Esophagus (tissue), 2 donors: ENCODE measurements around the gene RAB35. TPM values are rescaled to one million over a fixed set of nuclear protein-coding genes. Genes with fewer than 3 reads are reported as not detected.

Source experiments
- H3K27ac ChIP-seq, 2 donors: one replicate each; pipeline ENCODE4 v1.5.1; 2013; ENCODE audit warnings: low read depth in 2 of 2, mild to moderate bottlenecking in 2 of 2, inconsistent platforms in 1 of 2, low read length in 1 of 2, moderate library complexity in 1 of 2
- H3K27me3 ChIP-seq, 2 donors: one replicate each; pipeline ENCODE4 v1.6.1; 2013; ENCODE audit warnings: low read length in 2 of 2, control low read depth in 1 of 2, mild to moderate bottlenecking in 1 of 2; ENCODE audit not compliant: insufficient read depth in 2 of 2, control insufficient read depth in 1 of 2
- H3K36me3 ChIP-seq, 2 donors: one replicate each; pipeline ENCODE4 v1.6.1; 2013; ENCODE audit warnings: low read length in 1 of 2; ENCODE audit not compliant: control insufficient read depth in 2 of 2, insufficient read depth in 2 of 2
- H3K4me1 ChIP-seq, 2 donors: one replicate each; pipeline ENCODE4 v1.6.1; 2013; ENCODE audit warnings: low read length in 1 of 2; ENCODE audit not compliant: control insufficient read depth in 2 of 2, insufficient read depth in 2 of 2
- H3K4me3 ChIP-seq, 2 donors: one replicate each; pipeline ENCODE4 v1.5.1; 2013; ENCODE audit warnings: low read length in 2 of 2, mild to moderate bottlenecking in 2 of 2, low read depth in 1 of 2, moderate library complexity in 1 of 2
- H3K9me3 ChIP-seq, 2 donors: one replicate each; pipeline ENCODE4 v1.6.1; 2013; ENCODE audit warnings: mild to moderate bottlenecking in 2 of 2, low read depth in 1 of 2, low read length in 1 of 2, moderate library complexity in 1 of 2; ENCODE audit not compliant: control insufficient read depth in 2 of 2, insufficient read depth in 1 of 2
- WGBS, 2 donors: extraction: QIAGEN DNeasy Blood & Tissue Kit; methylation state at CpG; one replicate each; pipeline ENCODE4 v1.1.7; 2013; 5-methylcytosine and 5-hydroxymethylcytosine counted together
- polyA plus RNA-seq, 2 donors: library from polyadenylated mRNA; stranded (reverse); fragments of 200-250 nt; gene quantifications; one replicate each; pipeline ENCODE4 v1.2.3, GENCODE V29; 2013
- donor health status: healthy with polysubstance abuse.
- donor health status: Bipolar disorder and iron deficiency.

The RAB35 gene
- polyA plus RNA-seq, 2 donors: 33.5 to 34.3 TPM

- Histone ChIP-seq H3K36me3 (peaks cover 0 to 3% of the 10 kb centered on the region in 2 donors), H3K27ac (peak overlapping the region; percentile 86 to 94), H3K4me3 (no peak overlapping the region), H3K27me3 (no peaks in the 10 kb centered on the region), H3K4me1 (peaks cover 0 to 17% of the 10 kb centered on the region in 2 donors), H3K9me3 (no peaks in the 10 kb centered on the region)
- WGBS, 2 donors: 50 to 51% methylated on average over 9 of the region's 9 CpGs
Observed at GRCh38 chr12:120079411-120080400, 36.8 kb downstream of the RAB35 start.

- Histone ChIP-seq H3K27ac (peak overlapping the region; percentile 86 to 93), H3K36me3 (peaks cover 0 to 7% of the 10 kb centered on the region in 2 donors), H3K4me1 (peaks cover 0 to 17% of the 10 kb centered on the region in 2 donors), H3K4me3 (no peak overlapping the region), H3K9me3 (no peaks in the 10 kb centered on the region), H3K27me3 (no peaks in the 10 kb centered on the region)
- WGBS, 2 donors: 52 to 74% methylated on average over 5 of the region's 5 CpGs
Observed at GRCh38 chr12:120078868-120079267, 37.7 kb downstream of the RAB35 start.

- H3K9me3 ChIP-seq: no peaks in the 10 kb centered on the region
- peaks cover 0 to 10% of the 10 kb centered on the region in 2 donors for H3K36me3 ChIP-seq
- H3K4me3 ChIP-seq: no peak overlapping the region
- WGBS, 2 donors: 92 to 95% methylated on average over 6 of the region's 6 CpGs
- H3K27ac ChIP-seq: no peak overlapping the region
- H3K4me1 ChIP-seq: peaks cover 0 to 20% of the 10 kb centered on the region in 2 donors
- no peaks in the 10 kb centered on the region for H3K27me3 ChIP-seq
Observed at GRCh38 chr12:120077260-120077659, 39.3 kb downstream of the RAB35 start.

- H3K4me1 ChIP-seq: peaks cover 0 to 22% of the 10 kb centered on the region in 2 donors
- WGBS, 2 donors: 96 to 98% methylated on average over 6 of the region's 6 CpGs
Observed at GRCh38 chr12:120076651-120077050, 39.9 kb downstream of the RAB35 start.

GRCh38 chr12:120075034-120075616 lies 41.4 kb downstream of the RAB35 start:
- H3K27ac ChIP-seq: no peak overlapping the region
- peaks cover 0 to 19% of the 10 kb centered on the region in 2 donors for H3K4me1 ChIP-seq
- WGBS, 2 donors: 86 to 89% methylated on average over 7 of the region's 7 CpGs
- H3K9me3 ChIP-seq: no peaks in the 10 kb centered on the region
- H3K36me3 ChIP-seq: peaks cover 0 to 12% of the 10 kb centered on the region in 2 donors
- no peaks in the 10 kb centered on the region for H3K27me3 ChIP-seq
- H3K4me3 ChIP-seq: no peak overlapping the region

More at GRCh38 chr12:120076651-120077050, 39.9 kb downstream of the RAB35 start:
- Histone ChIP-seq H3K36me3 (peaks cover 0 to 10% of the 10 kb centered on the region in 2 donors), H3K9me3 (no peaks in the 10 kb centered on the region), H3K27ac (no peak overlapping the region), H3K27me3 (no peaks in the 10 kb centered on the region), H3K4me3 (no peak overlapping the region)

- Histone ChIP-seq H3K27me3 (no peaks in the 10 kb centered on the region), H3K9me3 (no peaks in the 10 kb centered on the region), H3K27ac (no peak overlapping the region), H3K36me3 (peaks cover 0 to 15% of the 10 kb centered on the region in 2 donors), H3K4me1 (peaks cover 0 to 7% of the 10 kb centered on the region in 2 donors), H3K4me3 (no peak overlapping the region)
- 89 to 90% methylated on average over 18 of the region's 18 CpGs for WGBS, 2 donors
Observed at GRCh38 chr12:120072472-120073249, 43.9 kb downstream of the RAB35 start.

- Histone ChIP-seq H3K4me1 (peaks cover 0 to 7% of the 10 kb centered on the region in 2 donors), H3K36me3 (peaks cover 0 to 12% of the 10 kb centered on the region in 2 donors), H3K4me3 (no peak overlapping the region), H3K27me3 (no peaks in the 10 kb centered on the region), H3K27ac (no peak overlapping the region), H3K9me3 (no peaks in the 10 kb centered on the region)
- WGBS, 2 donors: 88 to 91% methylated on average over 6 of the region's 6 CpGs
Observed at GRCh38 chr12:120071493-120072020, 45.0 kb downstream of the RAB35 start.

- Histone ChIP-seq H3K36me3 (peaks cover 0 to 19% of the 10 kb centered on the region in 2 donors), H3K27me3 (no peaks in the 10 kb centered on the region), H3K4me1 (peaks cover 0 to 7% of the 10 kb centered on the region in 2 donors), H3K4me3 (no peak overlapping the region), H3K27ac (no peak overlapping the region), H3K9me3 (no peaks in the 10 kb centered on the region)
- WGBS, 2 donors: 79 to 90% methylated on average over 5 of the region's 5 CpGs
Observed at GRCh38 chr12:120069278-120069677, 47.3 kb downstream of the RAB35 start.

GRCh38 chr12:120067901-120068300 lies 48.7 kb downstream of the RAB35 start:
- no peak overlapping the region for H3K4me3 ChIP-seq
- 62 to 76% methylated on average over 3 of the region's 3 CpGs for WGBS, 2 donors
- peaks cover 0 to 7% of the 10 kb centered on the region in 2 donors for H3K4me1 ChIP-seq
- peaks cover 0 to 17% of the 10 kb centered on the region in 2 donors for H3K36me3 ChIP-seq
- no peak overlapping the region for H3K27ac ChIP-seq
- H3K27me3 ChIP-seq: no peaks in the 10 kb centered on the region
- no peaks in the 10 kb centered on the region for H3K9me3 ChIP-seq
